GM12872 (cell line): ENCODE data around the gene EIF4E1B.
A peak's percentile ranks its signal among the peaks of the same experiment; 100 is the strongest.

Experiments used
- CTCF ChIP-seq: IDR thresholded peaks from 3 replicates; pipeline ENCODE4 v1.5.1; 2011; ENCODE audit warnings: low read depth, mild to moderate bottlenecking, low read length, moderate library complexity; ENCODE audit not compliant: insufficient read depth

The EIF4E1B gene

GRCh38 chr5:176652136-176652535, 21.7 kb downstream of the EIF4E1B start:
- TF ChIP-seq CTCF = no peak

DNA sequence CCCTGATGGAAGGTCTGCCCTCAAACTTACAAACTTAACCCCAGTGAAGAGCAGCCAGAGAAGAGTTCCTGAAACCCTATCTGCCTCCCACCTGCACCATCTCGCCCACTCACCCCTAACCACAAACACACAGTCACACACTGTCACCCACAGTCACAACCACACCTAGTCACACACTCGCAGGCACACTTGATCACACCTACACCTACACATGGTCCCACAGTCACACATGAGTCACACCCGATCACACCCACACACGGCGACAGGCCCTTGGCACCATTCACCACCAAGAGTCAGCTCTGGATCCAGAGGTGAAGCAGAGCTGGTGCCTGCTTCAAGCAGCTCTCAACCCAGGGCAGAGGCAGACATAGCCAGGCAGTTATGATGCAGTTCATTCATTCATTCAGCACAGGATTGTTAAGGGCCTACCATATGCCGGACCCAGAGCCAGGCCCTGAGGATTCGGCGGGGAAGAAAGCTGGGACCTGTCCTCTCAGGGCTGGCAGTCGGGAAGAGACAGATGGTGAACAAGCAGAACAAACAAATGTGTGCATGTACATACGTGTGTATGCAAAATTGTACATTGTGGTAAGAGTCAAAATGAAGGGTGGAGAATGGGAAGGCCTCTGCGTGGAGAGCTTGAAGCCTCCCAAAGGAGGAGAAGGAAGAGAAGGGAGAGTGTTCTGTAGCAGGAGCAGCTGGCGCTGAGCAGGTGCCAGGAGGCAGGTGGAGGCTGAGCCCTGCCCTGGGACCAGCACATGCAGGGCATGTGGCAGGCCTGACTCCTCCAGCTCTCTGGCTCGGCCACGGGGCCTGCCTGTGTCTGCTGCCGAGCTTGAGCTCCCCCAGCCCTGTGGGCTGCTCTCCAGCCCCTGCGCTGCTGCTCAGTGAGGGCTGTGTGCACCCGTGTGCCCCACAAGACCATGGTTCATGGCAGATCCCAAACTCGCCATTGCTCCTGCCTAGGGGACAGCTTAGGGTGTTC, 23.2 kb downstream of the EIF4E1B start:
- TF ChIP-seq CTCF = no peak

- no peak for TF ChIP-seq CTCF
Measured at GRCh38 chr5:176654856-176655255, 24.4 kb downstream of the EIF4E1B start.

GRCh38 chr5:176656467-176656990, 26.1 kb downstream of the EIF4E1B start:
- TF ChIP-seq CTCF = no peak

DNA sequence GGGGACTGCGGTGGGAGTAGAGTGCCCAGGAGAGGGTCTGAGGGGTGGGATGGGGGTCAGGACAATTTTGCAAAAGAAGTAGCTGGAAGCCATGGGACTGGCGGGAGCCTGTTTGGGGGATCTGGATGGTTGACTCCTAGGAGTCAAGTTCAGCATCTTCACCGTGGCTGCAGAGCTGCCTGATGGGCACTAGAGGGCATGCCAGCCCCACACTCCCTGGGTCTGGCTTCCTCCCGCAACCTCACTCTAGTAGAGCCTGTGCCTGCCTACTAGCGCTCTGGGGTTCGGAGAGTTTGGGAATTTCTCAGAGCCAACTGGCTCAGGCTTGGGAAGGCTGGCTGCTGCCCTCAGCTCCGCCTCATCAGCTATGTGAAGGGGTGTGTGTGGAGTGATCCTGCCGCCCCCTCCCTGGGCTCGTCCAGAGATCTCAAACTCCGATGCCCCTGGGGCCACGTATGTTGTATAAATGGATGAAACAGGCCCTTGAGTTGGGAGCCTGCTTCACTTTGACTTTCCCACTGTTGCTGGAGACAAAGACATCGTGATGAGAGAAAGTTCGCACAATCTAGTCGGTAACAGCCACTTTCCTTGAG, 27.6 kb downstream of the EIF4E1B start:
- TF ChIP-seq CTCF = peak; percentile 100

DNA sequence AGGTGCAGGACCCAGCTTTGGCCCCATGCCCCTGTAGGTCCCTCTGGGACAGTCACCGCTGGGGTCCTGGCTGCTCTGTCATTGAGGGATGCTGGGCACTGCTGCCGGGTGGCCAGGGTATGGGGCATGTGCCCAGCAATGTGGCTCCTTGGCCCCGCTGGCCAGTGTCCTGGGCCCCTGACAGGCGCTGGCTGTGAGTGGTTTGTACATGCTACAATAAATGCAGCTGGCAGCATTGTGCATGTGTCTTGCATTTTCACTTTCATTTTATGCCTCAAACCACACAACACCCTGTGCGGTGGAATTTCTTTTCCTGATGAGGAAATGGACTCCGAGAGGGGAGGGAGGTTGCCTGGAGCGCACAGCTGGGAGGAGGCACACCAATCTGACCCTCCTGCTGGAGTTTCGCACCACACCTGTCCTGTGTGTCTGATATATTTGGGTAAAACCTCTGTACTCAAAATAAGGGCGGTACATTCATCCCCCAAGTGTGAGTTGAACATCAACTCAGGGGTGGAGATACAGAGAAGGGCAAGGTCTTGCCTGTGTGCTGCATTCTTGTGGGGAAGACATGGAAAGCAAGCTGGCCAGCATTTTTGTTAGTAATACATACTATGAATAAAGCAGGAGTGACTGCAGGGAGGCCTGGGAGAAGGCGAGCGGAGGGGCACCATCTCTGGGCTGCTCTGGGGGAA, 28.5 kb downstream of the EIF4E1B start:
- no peak for TF ChIP-seq CTCF

- TF ChIP-seq CTCF = no peak
Measured at GRCh38 chr5:176659512-176659839, 29.0 kb downstream of the EIF4E1B start.
